K562 (cell line): ENCODE data around the gene ZC3H12A. TPM values are rescaled to one million over a fixed set of nuclear protein-coding genes. Genes with fewer than 3 reads are reported as not detected.

Experiments used
- BRCA1 ChIP-seq, 2 experiments: fragments of 450-650 bp in 1 of 2; sonication (generic) in 1 of 2; formaldehyde crosslinking in 1 of 2; IDR thresholded peaks; 2 replicates each; pipeline versions ENCODE4 v1.5.0 to v1.6.1; 2017 to 2020; ENCODE audit warnings: mild to moderate bottlenecking in 1 of 2, missing genetic modification reagents in 1 of 2
- CTCF ChIP-seq, 3 experiments: IDR thresholded peaks in 2 of 3; conservative IDR thresholded peaks in 1 of 3; 2 replicates each; pipeline ENCODE4 v1.5.1; 2011 to 2012; ENCODE audit warnings: low read length in 3 of 3, mild to moderate bottlenecking in 3 of 3, control low read depth in 2 of 3, improper control_type of control experiment in 1 of 3, inconsistent platforms in 1 of 3, low read depth in 1 of 3, mixed read lengths in 1 of 3, moderate library complexity in 1 of 3; ENCODE audit not compliant: insufficient read depth in 2 of 3
- DPF2 ChIP-seq: fragments of 450-650 bp; IDR thresholded peaks from 2 replicates; pipeline ENCODE4 v1.6.1; 2016
- IRF9 ChIP-seq: fragments of 450-650 bp; IDR thresholded peaks from 2 replicates; pipeline ENCODE4 v1.6.1; 2016; ENCODE audit warnings: missing biosample characterization, missing genetic modification characterization
- JUNB ChIP-seq: fragments of 450-650 bp; formaldehyde crosslinking; conservative IDR thresholded peaks from 2 replicates; pipeline ENCODE4 v1.4.0; 2020; ENCODE audit warnings: mild to moderate bottlenecking
- KDM5B ChIP-seq: fragments of 200-600 bp; sonication (generic); IDR thresholded peaks from 2 replicates; pipeline ENCODE4 v1.6.1; 2012; ENCODE audit warnings: low read depth, mild to moderate bottlenecking, moderate library complexity, low read length, control low read depth, inconsistent platforms; ENCODE audit not compliant: insufficient replicate concordance
- RFX7 ChIP-seq: fragments of 250-450 bp; sonication (Bioruptor Pico); IDR thresholded peaks from 2 replicates; pipeline ENCODE4 v1.5.1; 2021; ENCODE audit warnings: mild to moderate bottlenecking
- SP1 ChIP-seq: sonication (generic); formaldehyde crosslinking; IDR thresholded peaks from 2 replicates; pipeline ENCODE4 v1.8.1; 2022; ENCODE audit warnings: mild to moderate bottlenecking, missing genetic modification reagents
- SRSF7 ChIP-seq: fragments of 200-400 bp; formaldehyde crosslinking; optimal IDR thresholded peaks from 2 replicates; pipeline ENCODE3; 2017; ENCODE audit warnings: mild to moderate bottlenecking, low read depth, low read length
- STAG1 ChIP-seq: sonication (generic); formaldehyde crosslinking; IDR thresholded peaks from 2 replicates; pipeline ENCODE4 v1.5.0; 2020; ENCODE audit warnings: missing genetic modification reagents, borderline replicate concordance
- TFAP4 ChIP-seq: sonication (generic); formaldehyde crosslinking; IDR thresholded peaks from 2 replicates; pipeline ENCODE4 v1.8.0; 2022; ENCODE audit warnings: missing genetic modification reagents, mild to moderate bottlenecking, moderate library complexity, borderline replicate concordance
- XRCC5 ChIP-seq: fragments of 200-400 bp; formaldehyde crosslinking; IDR thresholded peaks from 2 replicates; pipeline ENCODE4 v1.6.1; 2017; ENCODE audit warnings: low read depth, mild to moderate bottlenecking, low read length
- ZNF512 ChIP-seq: IDR thresholded peaks from 2 replicates; pipeline ENCODE4 v1.6.1; 2016; ENCODE audit warnings: missing genetic modification characterization, missing compliant biosample characterization
- ZNF75A ChIP-seq: fragments of 450-650 bp; formaldehyde crosslinking; IDR thresholded peaks from 2 replicates; pipeline ENCODE4 v1.4.0; 2020; ENCODE audit warnings: mild to moderate bottlenecking
- polyA plus RNA-seq, 8 experiments: library from polyadenylated mRNA; depleted of rRNA in 4 of 8; stranded (reverse) in 5 of 8; unstranded in 3 of 8; fragments of >200 nt; fragmentation: Nextera tagmentation in 2 of 8; fragmentation: Illumina TruSeq in 1 of 8; extraction: Ambion mirVana in 2 of 8; extraction: Trizol in 1 of 8; gene quantifications; 2 replicates each; pipeline versions ENCODE4 v1.2.1 to v1.2.3, GENCODE V29; 2011 to 2014; ENCODE audit warnings: inconsistent platforms in 1 of 8, missing spikeins in 1 of 8
- total RNA-seq, 7 experiments: library from RNA; depleted of rRNA in 6 of 7; stranded (reverse); fragments of >200 nt in 6 of 7; fragmentation: Illumina TruSeq in 2 of 7; extraction: Trizol in 2 of 7; gene quantifications; 2 replicates each; pipeline versions ENCODE4 v1.2.1 to v1.2.3, GENCODE V29; 2011 to 2021; ENCODE audit warnings: low replicate concordance in 1 of 7

Gene ZC3H12A
- total and polyA plus RNA-seq, 9 of the 15 experiments (the other 6 are each of a cell fraction or from before 2014, with no cell fraction given), result 0.14 to 9.4 (median 6.7) TPM

- TF ChIP-seq CTCF (IDR thresholded peaks at IDR 0.05 in 2 of 3, conservative IDR thresholded peaks at IDR 0.05 in 1 of 3; ENCODE audit: insufficient read depth in 2 of 3, low read depth in 1 of 3, low read length in 3 of 3) (peak; percentile 92 to 97 (median 95)), IRF9 (tag) (no peak), RFX7 (CRISPR knock-in tag) (no peak), SP1 (CRISPR knock-in tag) (0 out of 2 replicates have a peak, but pooled peaks have one; percentile 39), ZNF75A (CRISPR knock-in tag) (no peak), XRCC5 (peak; percentile 84; the same call in 1 of the 2 replicates), BRCA1 (IDR thresholded peaks at IDR 0.05) (no peak), BRCA1 (CRISPR knock-in tag; IDR thresholded peaks at IDR 0.05) (no peak), STAG1 (peak; percentile 88), ZNF512 (no peak), KDM5B (no peak), SRSF7 (no peak), JUNB (CRISPR knock-in tag) (no peak), TFAP4 (CRISPR knock-in tag) (peak; percentile 80; the same call in 1 of the 2 replicates), DPF2 (no peak)
Observed at GRCh38 chr1:37434292-37435225, 39.8 kb upstream of the ZC3H12A start (continued).
